SK-N-MC (cell line): ENCODE data around the gene TBL1Y.

Experiments
- EZH2 ChIP-seq: fragments of 200-600 bp; sonication (generic); IDR thresholded peaks from one replicate; pipeline ENCODE4 v1.6.1; 2017; ENCODE audit warnings: antibody characterized with exemption
- FOXP2 ChIP-seq: optimal IDR thresholded peaks from 2 replicates; pipeline ENCODE3; 2011; ENCODE audit warnings: mild to moderate bottlenecking, moderate library complexity; ENCODE audit not compliant: insufficient read depth; ENCODE audit errors: extremely low read length, control extremely low read depth
- POLR2AphosphoS5 ChIP-seq: IDR thresholded peaks from 2 replicates; pipeline ENCODE4 v1.6.1; 2012; ENCODE audit warnings: mild to moderate bottlenecking, low read depth, low read length, borderline replicate concordance

- no peak for TF ChIP-seq EZH2
- TF ChIP-seq POLR2AphosphoS5 = no peak
- no peak for TF ChIP-seq FOXP2
These were observed 81.5 kb downstream of the TBL1Y start for GRCh38 chrY:6992041-6992440.
